GM21360 (cell line): ENCODE data around the gene RAD51B.
"Not testable (repeated sequence)": the region's sequence is repeated elsewhere in the genome, so short reads cannot be mapped to it uniquely, and the experiment has no call there.

ENCODE experiments used
- ATAC-seq: cut with Tn5 transposase; IDR thresholded peaks from one replicate; pipeline ENCODE4 v1.9.1; 2021; ENCODE audit warnings: mild to moderate bottlenecking, moderate library complexity; ENCODE audit not compliant: unreplicated experiment

The RAD51B gene

DNA sequence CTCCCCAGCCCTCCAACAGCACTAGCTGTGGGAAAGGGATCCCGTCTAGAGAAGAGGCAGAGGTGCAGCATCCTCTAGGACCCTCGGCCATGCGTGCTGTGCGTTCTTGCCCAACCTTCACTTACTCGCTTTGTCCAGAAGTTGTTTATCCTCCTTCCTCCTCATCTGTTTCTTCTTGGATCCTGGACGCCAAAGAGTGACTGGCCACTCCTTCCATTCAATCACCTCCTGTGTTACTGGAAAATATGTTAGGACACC, 832.8 kb downstream of the RAD51B start:
- no peak for ATAC-seq

DNA sequence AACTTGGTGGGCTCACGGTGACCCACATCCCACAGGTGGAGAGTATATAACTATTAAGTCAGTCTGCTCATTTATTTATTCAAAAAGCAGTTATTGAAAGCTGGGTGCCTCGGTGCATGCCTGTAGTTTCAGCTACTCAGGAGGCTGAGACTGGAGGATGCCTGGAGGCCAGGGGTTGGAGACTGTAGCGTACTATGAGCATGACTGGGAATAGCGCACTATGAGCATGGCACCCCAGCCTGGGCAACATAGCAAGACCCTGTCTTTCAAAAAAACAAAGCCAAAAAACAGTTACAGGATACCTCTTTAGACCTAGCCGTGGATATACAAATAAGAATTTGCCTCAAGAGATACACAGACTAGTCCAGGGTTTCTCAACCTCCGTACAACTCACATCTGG, 833.5 kb downstream of the RAD51B start:
- no peak for ATAC-seq

- ATAC-seq, result no peak
Measured at GRCh38 chr14:68653804-68654203, 834.2 kb downstream of the RAD51B start.

DNA sequence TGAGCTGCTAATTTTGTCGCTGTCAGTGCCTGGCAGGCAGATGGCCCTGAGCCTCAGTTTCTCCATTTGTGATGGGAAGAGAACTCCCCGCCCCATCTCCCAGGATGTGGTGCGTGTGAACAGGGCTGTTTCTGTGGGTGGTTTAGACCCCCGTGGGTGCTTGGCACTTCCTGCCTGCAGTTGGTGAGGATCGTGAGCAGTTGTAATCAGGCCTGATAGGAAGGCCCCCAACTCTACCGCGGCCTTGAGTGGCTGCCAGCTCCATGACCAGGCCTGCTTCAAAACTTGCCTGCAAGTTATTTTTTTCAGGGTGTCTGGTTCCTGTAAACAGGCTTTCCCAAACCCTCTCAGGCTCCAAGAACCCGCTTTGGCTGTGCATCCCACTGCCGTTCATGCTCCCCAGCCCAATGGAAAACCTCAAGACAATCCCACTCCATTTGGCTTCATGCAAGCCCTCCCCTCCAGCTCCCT, 834.9 kb downstream of the RAD51B start:
- ATAC-seq, result no peak

- ATAC-seq, result no peak
Measured at GRCh38 chr14:68655021-68655831, 835.6 kb downstream of the RAD51B start.

- ATAC-seq, result no peak
Measured at GRCh38 chr14:68655911-68656316, 836.3 kb downstream of the RAD51B start.

- ATAC-seq, result no peak
Measured at GRCh38 chr14:68656452-68656851, 836.9 kb downstream of the RAD51B start.

- ATAC-seq, result no peak
Measured at GRCh38 chr14:68657300-68658028, 837.9 kb downstream of the RAD51B start.

GRCh38 chr14:68658029-68658509, 838.5 kb downstream of the RAD51B start:
- ATAC-seq, result no peak

GRCh38 chr14:68658943-68659931, 839.7 kb downstream of the RAD51B start:
- no peak for ATAC-seq

DNA sequence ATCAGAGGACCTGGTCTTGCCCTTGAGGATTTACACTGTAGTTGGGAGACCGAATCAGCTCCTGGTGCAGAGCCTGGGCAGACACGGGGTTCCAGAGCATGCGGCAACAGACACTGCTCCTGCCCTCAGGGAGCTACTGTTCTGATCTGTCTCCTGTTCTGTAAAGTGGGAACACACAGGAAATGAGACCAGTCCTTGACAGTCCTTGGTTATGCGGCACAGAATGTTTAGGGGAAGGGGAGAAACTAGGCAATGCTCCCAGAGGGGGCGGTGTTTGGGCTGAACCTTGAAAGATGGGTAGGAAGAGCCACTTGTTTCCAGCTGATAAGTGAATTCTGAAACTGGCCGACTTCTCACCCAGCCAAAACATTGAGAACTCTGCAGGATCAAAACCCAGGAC, 840.9 kb downstream of the RAD51B start:
- ATAC-seq, result no peak

DNA sequence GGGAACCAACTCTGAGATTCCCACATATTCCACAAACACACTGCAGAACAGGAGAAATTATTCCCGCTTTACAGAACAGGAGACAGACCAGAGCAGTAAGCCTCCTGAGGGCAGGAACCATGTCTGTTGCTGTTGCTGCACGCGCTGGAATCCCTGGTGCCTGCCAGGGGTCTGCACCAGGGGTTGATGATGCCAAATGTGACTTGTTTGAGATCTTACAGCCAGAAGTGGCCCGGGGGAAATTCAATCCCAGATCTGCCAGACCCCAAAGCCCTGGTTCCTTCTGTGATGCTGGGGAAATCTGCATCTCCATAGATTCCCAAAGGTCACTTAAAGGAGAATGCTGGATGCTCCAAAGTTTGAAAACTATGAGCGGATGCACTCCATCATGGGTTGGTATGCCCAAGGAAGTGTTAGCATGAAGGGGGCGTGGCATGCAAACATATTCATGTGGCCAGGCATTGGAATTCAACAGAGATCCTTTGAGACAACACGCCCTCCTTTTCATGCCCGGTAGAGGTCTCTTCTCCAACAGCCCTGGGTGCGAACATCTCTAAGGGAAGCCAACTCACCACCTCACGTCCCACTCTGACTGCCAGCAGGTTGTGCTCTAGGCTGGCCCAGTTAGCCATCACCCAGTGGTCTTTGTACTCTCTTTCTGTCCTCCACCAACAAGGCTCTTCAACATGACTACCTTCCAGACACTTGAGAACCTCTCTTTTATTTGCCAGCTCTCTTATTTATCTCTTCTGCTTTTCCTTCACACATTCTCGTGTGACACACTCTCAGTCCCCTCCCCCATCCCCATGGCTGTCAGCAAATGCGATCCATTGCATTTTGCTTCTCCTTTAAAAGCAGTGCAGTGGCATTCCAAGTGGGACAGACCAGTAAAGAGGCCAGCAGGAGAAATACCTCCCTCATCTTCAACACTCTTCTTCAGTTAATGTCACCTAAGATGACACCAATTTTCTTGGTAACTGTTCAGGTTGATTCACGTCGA, 841.9 kb downstream of the RAD51B start:
- no peak for ATAC-seq

DNA sequence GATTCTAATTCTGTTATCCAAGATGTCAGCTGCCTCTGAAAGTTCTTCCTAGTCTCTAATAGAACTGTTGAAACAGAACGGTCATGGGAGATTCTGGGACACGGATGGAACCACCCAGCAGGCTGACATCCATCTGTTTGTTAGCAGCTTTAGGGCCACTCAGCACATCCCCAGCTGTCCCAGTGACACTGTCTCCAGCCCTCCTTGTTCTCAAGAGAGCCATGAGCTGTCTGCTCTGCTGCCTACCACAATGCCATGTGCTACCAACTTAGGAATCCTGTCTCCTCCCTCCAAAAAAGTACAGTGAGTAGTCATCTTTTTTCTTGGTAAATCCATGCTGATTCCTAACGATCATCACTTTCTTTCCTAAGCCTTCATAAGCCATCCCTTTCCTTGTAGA, 842.8 kb downstream of the RAD51B start:
- ATAC-seq, result no peak

DNA sequence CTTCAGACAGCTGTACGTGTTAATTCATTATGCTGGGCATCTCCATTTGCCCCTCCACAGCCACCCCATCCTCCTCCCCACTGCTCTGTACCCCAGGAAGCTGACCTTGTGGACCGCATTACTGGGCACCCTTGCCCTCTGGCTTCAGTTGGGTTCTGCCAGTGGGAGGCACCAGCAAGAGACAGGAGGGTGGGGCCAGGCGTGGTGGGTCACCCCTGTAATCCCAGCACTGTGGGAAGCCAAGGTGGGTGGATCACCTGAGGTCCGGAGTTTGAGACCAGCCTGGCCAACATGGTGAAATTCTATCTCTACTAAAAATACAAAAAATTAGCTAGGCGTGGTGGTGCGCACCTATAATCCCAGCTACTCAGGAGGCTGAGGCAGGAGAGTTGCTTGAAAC, 843.2 kb downstream of the RAD51B start:
- not testable (repeated sequence) for ATAC-seq

- peak; percentile 68 for ATAC-seq
Measured at GRCh38 chr14:68663385-68664076, 844.0 kb downstream of the RAD51B start.

GRCh38 chr14:68664225-68664681, 844.7 kb downstream of the RAD51B start:
- no peak for ATAC-seq

DNA sequence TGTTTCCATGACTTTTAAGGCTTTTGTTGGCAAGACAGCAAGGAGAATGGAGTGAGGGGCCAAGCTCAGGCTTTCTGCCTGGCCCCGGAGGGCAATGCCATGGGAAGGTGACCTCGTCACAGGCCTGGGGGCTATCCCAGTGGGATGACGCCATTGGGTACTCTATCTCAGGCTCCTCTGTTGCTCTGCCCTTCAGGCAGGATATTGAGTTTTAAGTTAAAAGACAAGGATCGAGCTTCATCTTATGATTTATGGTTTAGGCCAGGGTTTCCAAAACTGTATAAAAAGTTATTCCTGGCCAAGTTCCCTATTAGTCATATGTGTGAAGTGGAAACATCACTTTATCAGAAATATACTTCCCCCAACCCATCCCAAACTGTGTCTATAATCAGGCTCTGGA, 845.6 kb downstream of the RAD51B start:
- no peak for ATAC-seq

- ATAC-seq, result no peak
Measured at GRCh38 chr14:68665792-68666204, 846.2 kb downstream of the RAD51B start.

GRCh38 chr14:68666236-68666635, 846.7 kb downstream of the RAD51B start:
- ATAC-seq, result no peak
